ENCODE data around the gene MRRF.
"Not testable (repeated sequence)": the region's sequence is repeated elsewhere in the genome, so short reads cannot be mapped to it uniquely, and the experiment has no call there.

Gene MRRF

GRCh38 chr9:122277285-122277897 is 12.7 kb downstream of the MRRF start:
- no peak for DNase-seq

GRCh38 chr9:122281368-122281767 is 16.7 kb downstream of the MRRF start:
- no peak for DNase-seq

DNA sequence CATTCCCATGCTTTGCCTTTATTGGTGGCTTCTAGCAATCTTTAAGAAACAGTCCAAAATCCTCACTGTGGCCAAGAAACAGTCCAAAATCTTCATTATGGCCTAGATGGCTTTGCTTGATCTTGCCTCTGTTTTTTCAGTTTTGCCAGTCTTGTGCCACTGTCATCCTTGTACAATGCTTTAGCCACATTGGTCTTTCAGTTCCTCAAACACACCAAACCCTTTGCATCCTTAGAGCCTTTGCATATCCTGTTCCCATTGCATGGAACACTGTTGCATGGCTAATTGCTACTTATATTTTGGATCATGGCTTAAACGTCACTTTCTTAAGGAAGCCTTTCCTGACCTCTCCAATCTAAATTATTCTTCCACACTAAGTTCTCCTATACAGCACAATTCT is 22.1 kb downstream of the MRRF start:
- no peak for DNase-seq

- no peak for DNase-seq
Measured at GRCh38 chr9:122287214-122287720, 22.6 kb downstream of the MRRF start.

DNA sequence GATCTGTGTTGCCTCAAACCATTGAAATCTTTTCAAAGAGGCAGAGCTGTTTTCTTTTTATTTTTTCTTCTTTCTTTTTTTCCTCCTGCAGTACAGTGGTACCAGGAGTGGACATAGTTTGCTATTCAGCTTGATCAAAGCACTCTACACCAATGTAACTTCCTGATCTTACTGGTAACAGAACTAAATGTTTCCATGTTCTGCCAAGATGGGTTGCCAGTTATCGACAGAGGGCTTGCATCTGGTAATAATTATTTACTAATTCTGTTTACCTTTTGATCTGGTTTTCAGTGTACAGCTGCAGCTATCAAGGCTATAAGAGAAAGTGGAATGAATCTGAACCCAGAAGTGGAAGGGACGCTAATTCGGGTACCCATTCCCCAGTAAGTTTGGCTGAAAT is 26.8 kb downstream of the MRRF start:
- no peak for DNase-seq

DNA sequence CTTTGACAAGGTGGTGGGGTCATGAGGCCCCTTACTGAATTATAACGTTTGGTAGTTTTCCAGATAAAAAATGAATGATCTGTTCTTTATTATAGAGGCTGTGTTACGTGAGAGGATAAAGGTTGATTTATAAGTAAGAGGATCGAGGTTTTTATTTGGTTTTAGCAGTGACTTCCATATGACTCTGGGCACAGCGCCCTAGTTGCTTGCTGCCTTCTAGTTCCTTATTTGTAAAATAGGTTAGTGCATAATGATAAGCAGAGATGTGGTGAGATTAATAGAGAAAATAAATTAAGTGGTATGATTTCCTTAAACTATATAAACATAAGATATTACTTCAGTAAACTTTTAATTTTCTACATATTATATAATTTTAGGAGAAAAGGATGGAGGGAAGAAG is 29.8 kb downstream of the MRRF start:
- DNase-seq = no peak

DNA sequence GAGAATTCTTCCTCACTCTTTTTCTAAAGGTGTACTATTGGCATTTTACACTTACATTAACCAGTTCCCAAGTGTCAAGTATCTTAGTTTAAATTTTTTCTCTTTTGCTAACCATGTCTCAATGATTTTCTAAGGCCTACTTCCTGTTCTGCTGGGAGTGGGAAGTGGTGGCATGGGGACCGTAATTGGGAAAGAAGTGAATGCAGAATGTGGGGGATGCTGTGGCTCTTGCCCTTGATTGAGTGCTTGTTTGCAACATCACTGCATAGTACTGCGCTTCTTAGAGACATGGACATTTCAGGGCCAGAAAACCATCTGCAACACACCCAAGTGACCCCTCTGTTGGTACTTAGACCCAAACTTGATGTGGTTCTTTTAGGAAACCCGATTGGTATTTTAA is 32.8 kb downstream of the MRRF start:
- DNase-seq = no peak

GRCh38 chr9:122302237-122303093 is 37.8 kb downstream of the MRRF start:
- DNase-seq = no peak

DNA sequence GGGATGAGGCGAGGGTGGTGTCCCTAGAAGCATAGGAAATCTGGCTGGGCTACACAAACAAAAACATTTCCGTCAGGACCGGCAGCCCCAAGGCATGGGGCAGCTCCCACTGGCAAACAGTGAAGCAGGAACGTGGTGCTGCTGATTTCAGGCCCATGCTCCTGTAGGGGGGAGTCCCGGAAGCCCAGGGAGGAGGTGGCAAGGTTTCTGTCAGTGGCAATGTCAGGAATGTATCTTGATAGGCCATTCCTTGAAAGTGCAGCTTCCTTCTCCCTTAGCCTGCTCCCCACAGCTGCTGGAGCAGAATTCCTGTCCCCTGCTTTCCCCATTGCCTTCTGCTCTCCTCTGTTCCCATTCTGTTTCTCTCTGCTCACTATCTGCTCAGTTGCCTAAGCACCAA is 42.4 kb downstream of the MRRF start:
- no peak for DNase-seq

DNA sequence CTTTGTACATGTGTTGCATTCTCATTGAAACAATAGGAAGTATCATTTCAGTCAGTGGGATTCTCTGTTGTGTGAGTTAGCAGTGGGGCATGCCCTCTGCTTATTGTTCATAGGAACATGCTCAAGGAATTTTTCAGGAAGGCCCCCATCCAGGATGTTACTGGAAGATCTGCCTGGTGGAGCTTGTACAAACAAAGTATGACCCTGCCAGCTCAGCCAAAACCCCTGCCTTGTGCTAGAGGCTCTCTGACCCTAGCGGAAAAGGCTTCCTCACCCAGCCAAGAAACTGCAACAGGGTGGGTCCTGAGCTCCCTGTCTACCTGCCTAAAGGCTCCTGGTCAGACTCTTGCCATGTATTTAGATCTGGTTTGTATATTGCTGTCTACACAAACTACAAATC is 43.2 kb downstream of the MRRF start:
- no peak for DNase-seq

DNA sequence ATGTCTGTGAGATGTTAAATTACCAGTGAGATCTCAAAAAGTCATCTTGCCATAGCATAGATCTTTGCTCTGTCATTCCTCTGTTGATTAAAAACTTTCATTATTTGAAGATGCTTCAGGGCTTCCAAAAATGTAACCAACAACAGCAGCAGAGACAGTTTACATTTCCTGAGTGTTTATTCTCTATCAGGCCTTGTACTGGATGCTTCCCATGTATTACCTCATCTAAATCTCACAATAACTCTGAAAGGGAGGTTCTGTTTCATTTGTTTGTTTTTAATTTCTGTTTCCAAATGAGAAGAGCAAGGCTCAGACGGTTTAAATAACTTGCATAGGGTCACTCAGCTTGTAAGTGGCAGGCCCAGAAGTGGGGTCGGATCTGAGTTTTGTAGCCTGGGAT is 45.2 kb downstream of the MRRF start:
- DNase-seq = no peak

DNA sequence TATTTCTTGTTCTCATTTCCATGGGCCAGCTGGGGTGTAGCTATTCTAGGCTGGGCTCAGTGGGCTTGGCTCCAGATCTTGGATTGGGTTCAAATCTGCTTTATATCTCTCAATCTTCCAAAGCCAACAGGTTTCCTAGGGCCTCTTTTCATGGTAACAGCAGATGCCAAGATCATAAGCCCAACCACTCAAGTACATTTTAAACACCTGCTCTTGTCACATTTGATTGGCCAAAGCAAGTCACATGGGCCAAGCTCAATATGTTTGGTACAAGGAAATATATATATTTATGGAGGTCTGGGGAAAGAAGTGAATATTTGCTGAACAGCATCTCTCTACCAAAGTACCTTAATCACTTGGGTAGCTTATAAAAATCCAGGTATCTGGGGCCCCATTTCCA is 49.5 kb downstream of the MRRF start:
- DNase-seq = no peak

GRCh38 chr9:122315534-122315933 is 50.9 kb downstream of the MRRF start:
- no peak for DNase-seq

DNA sequence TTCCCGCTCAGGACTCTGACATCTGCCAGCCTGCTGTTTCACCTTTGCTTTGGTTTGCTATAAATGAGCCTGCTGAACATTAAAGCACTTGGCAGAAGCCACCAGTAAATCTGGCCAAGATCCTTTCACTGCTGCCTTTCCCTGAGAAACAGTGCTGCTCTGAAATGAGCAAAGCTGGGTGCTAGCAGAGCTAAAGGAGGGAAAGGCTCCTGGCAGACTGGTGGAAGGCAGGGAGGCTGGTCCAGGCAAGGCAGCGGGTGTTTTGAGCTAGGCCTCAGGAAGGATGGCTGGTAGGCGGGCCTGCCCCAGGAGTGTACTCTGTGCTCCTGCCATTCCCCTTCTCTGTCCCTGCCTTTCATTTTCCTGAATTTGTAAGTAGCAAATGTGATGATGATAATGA is 53.6 kb downstream of the MRRF start:
- DNase-seq = no peak

GRCh38 chr9:122320413-122320881 is 55.8 kb downstream of the MRRF start:
- DNase-seq = no peak

DNA sequence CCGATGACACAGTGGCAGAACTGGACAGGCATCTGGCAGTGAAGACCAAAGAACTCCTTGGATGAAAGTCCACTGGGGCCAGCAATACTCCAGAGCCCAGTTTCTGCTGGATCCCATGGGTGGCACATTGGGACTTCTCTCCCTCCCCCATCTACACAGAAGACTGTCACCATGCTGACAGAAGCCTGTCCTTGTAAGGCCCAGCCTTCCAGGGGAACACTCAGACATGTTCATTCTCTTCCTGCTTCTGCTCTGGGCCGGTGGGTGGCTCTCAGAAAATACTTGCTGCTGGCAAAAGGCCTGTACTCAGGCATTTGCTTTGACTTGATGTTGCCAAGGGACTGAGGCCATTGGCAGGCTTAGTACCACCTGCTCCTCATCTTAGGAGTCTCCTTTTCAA is 57.9 kb downstream of the MRRF start:
- no peak for DNase-seq

- not testable (repeated sequence) for DNase-seq
Measured at GRCh38 chr9:122324665-122325064, 60.0 kb downstream of the MRRF start.

GRCh38 chr9:122325124-122325523 is 60.4 kb downstream of the MRRF start:
- DNase-seq = no peak

GRCh38 chr9:122327175-122327574 is 62.5 kb downstream of the MRRF start:
- DNase-seq = no peak

- no peak for DNase-seq
Measured at GRCh38 chr9:122329597-122329996, 64.9 kb downstream of the MRRF start.

DNA sequence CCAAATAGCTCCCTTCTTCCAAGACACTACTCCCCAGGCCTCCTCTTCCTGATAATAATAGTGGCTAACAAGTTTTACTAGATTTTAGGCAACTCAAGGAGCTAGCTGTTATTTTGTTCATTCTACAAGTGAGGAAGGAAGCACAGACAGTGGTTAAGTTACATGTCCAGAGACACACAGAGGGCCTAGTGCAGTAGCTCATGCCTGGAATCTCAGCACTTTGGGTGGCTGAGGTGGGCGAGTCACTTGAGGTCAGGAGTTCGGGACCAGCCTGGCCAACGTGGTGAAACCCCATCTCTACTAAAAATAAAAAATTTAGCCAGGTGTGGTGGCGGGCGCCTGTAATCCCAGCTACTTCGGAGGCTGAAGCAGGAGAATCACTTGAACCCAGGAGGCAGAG is 65.8 kb downstream of the MRRF start:
- DNase-seq = not testable (repeated sequence)

- DNase-seq = no peak
Measured at GRCh38 chr9:122331523-122331927, 66.8 kb downstream of the MRRF start.

GRCh38 chr9:122332083-122332482 is 67.4 kb downstream of the MRRF start:
- no peak for DNase-seq

- no peak for DNase-seq
Measured at GRCh38 chr9:122332644-122333043, 68.0 kb downstream of the MRRF start.

Measured in stimulated activated CD4-positive, alpha-beta T cell treated with anti-CD3 and anti-CD28 coated beads, Interleukin-4, amount 100 ng/mL, for 4 hours (primary cell).